Lung (tissue), 12 donors: ENCODE results near the gene MSS51. TPM values are rescaled to one million over a fixed set of nuclear protein-coding genes. Genes with fewer than 3 reads are reported as not detected.

Experiments
- ATAC-seq: fragments of 200-7000 bp; cut with Tn5 transposase; one replicate; pipeline ENCODE4 v1.9.1; 2020; ENCODE audit warnings: moderate number of reproducible peaks; ENCODE audit not compliant: insufficient read depth, low FRiP score
- DNase-seq, 3 donors: peaks; one replicate each; pipeline ENCODE4 v3.0.0-alpha.2; 2013 to 2017
- H3K27ac ChIP-seq, 2 donors: one replicate each; pipeline ENCODE4 v1.5.1; 2013; ENCODE audit warnings: mild to moderate bottlenecking in 2 of 2, moderate library complexity in 2 of 2, control low read depth in 1 of 2, inconsistent platforms in 1 of 2, low read depth in 1 of 2, low read length in 1 of 2
- H3K27me3 ChIP-seq, 3 donors: one replicate each; pipeline ENCODE4 v1.5.1; 2013; ENCODE audit warnings: low read length in 2 of 3; ENCODE audit not compliant: control insufficient read depth in 3 of 3, insufficient read depth in 3 of 3
- H3K36me3 ChIP-seq, 4 donors: one replicate each; pipeline ENCODE4 v1.5.1; 2013; ENCODE audit warnings: low read length in 4 of 4, mild to moderate bottlenecking in 1 of 4, moderate library complexity in 1 of 4; ENCODE audit not compliant: control insufficient read depth in 4 of 4, insufficient read depth in 4 of 4
- H3K4me1 ChIP-seq, 5 donors: one replicate each; pipeline ENCODE4 v1.5.1; 2013; ENCODE audit warnings: low read length in 5 of 5, mild to moderate bottlenecking in 2 of 5, moderate library complexity in 1 of 5; ENCODE audit not compliant: control insufficient read depth in 5 of 5, insufficient read depth in 5 of 5
- H3K4me3 ChIP-seq: one replicate; pipeline ENCODE4 v1.5.1; 2013; ENCODE audit warnings: mild to moderate bottlenecking, control low read depth, moderate library complexity
- H3K9ac ChIP-seq, 2 donors: one replicate each; pipeline ENCODE4 v1.5.1; 2013; ENCODE audit warnings: low read length in 2 of 2, control low read depth in 1 of 2; ENCODE audit not compliant: insufficient read depth in 1 of 2
- H3K9me3 ChIP-seq, 4 donors: one replicate each; pipeline ENCODE4 v1.5.1; 2013; ENCODE audit warnings: low read length in 3 of 4, mild to moderate bottlenecking in 1 of 4, moderate library complexity in 1 of 4; ENCODE audit not compliant: control insufficient read depth in 4 of 4, insufficient read depth in 3 of 4
- WGBS, 2 donors: extraction: QIAGEN DNeasy Blood & Tissue Kit; methylation state at CpG; one replicate each; pipeline ENCODE4 v1.1.7; 2013; 5-methylcytosine and 5-hydroxymethylcytosine counted together
- polyA plus RNA-seq, 2 donors: library from polyadenylated mRNA; stranded (reverse); fragments of 200-250 nt; gene quantifications; one replicate each; pipeline ENCODE4 v1.2.1, GENCODE V29; 2013
- total RNA-seq, 2 donors: library from RNA; depleted of rRNA in 1 of 2; stranded (reverse); fragments of >200 nt in 1 of 2; gene quantifications; one replicate each; pipeline ENCODE4 v1.2.1, GENCODE V29; 2014 to 2021
- TF ChIP-seq, protein P1 (sequence below): IDR thresholded peaks from 2 replicates; pipeline ENCODE4 v1.5.1; 2012; ENCODE audit warnings: mild to moderate bottlenecking; ENCODE audit errors: control extremely low read depth, extremely low read depth
- donor health status: control.
- donor health status: control.
- donor health status: Bipolar disorder and iron deficiency.
- donor health status: healthy.
- donor health status: DM: yes; HTN: yes; CAD: no.

The MSS51 gene
- total and polyA plus RNA-seq, 4 donors, result 0.74 to 4.1 (median 2.6) TPM

DNA sequence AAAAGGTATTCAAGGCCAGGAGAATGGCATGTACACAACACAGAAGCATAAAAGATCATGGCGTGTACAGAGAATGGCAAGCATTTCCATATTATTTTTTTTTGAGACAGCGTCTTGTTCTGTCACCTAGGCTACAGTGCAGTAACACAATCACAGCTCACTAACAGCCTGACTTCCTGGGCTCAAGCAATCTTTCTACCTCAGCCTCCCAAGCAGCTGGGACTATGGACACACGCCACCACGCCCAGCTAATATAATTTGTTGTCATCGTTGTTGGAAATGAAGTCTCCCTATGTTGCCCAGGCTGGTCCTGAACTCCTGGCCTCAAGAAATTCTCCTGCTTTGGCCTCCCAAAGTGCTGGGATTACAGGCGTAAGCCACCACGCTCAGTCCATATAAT, 46.8 kb downstream of the MSS51 start:
- H3K4me1 ChIP-seq, result no peaks in the 10 kb centered on the region
- no peak for DNase-seq
- H3K27ac ChIP-seq, result no peak overlapping the region
- 96 to 98% methylated on average over 7 of the region's 7 CpGs for WGBS, 2 donors
- no peaks in the 10 kb centered on the region for H3K27me3 ChIP-seq
- TF ChIP-seq, protein P1, sequence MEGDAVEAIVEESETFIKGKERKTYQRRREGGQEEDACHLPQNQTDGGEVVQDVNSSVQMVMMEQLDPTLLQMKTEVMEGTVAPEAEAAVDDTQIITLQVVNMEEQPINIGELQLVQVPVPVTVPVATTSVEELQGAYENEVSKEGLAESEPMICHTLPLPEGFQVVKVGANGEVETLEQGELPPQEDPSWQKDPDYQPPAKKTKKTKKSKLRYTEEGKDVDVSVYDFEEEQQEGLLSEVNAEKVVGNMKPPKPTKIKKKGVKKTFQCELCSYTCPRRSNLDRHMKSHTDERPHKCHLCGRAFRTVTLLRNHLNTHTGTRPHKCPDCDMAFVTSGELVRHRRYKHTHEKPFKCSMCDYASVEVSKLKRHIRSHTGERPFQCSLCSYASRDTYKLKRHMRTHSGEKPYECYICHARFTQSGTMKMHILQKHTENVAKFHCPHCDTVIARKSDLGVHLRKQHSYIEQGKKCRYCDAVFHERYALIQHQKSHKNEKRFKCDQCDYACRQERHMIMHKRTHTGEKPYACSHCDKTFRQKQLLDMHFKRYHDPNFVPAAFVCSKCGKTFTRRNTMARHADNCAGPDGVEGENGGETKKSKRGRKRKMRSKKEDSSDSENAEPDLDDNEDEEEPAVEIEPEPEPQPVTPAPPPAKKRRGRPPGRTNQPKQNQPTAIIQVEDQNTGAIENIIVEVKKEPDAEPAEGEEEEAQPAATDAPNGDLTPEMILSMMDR, result no peak
- no peaks in the 10 kb centered on the region for H3K9me3 ChIP-seq
- no peak overlapping the region for H3K4me3 ChIP-seq
- H3K36me3 ChIP-seq, result peaks cover 15 to 38% (median 29%) of the 10 kb centered on the region in 4 donors
- no peak overlapping the region for H3K9ac ChIP-seq
- ATAC-seq, result no peak

DNA sequence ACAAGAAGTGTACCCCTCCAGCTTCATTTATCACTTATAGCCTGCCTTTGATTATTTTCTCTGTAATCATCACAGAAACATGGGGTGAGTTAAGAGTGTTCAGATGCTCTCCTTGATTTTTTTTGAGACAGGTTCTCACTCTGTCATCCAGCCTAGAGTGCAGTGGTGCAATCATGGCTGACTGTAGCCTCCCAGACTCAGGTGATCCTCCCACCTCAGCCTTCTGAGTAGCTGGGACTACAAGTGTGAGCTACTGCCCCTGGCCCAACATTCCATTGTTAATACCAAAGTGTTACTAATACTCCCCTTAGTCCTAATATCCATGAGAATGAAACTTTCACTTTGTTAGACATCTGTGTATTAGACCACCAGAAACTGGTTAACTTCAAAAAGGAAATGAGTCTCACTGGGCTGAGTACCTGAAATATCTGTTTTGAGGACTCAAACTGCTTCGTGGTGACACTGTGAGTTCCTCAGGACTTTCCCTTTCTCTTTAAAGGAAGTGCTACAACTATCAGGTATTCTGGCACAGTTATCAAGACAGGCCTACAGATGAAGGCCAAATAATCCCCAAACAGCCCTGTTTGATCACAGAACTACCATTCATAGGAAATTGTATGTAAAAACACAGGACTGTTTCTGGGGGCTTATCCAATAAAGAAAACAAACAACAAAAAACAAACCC, 54.2 kb downstream of the MSS51 start:
- TF ChIP-seq, protein P1, result no peak
- Histone ChIP-seq H3K9ac (no peak overlapping the region), H3K27me3 (no peaks in the 10 kb centered on the region), H3K9me3 (no peaks in the 10 kb centered on the region), H3K4me1 (no peaks in the 10 kb centered on the region), H3K4me3 (no peak overlapping the region), H3K27ac (no peak overlapping the region), H3K36me3 (peaks cover 8 to 36% (median 27%) of the 10 kb centered on the region in 4 donors)
- no peak for ATAC-seq
- no peak for DNase-seq
- 58 to 61% methylated on average over 1 of the region's 1 CpG for WGBS, 2 donors

DNA sequence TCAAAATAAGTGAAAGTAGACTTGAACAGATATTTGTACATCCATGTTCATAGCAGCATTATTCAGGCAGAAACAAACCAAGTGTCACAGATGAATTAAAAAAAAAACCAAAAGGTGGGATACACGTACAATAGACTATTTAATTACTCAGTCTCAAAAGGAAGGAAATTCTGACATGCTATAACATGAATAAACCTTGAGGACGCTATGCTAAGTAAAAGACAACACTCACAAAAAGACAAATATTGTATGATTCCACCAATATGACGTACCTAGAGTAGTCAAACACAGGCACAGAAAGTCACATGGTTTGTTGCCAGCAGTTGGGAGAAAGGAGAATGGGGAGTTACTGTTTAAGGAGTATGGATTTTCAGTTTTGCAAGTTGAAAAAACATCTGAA, 56.7 kb downstream of the MSS51 start:
- 77 to 88% methylated on average over 3 of the region's 3 CpGs for WGBS, 2 donors
- Histone ChIP-seq H3K4me3 (no peak overlapping the region), H3K36me3 (peaks cover 8 to 30% (median 19%) of the 10 kb centered on the region in 4 donors), H3K9ac (no peak overlapping the region), H3K9me3 (no peaks in the 10 kb centered on the region), H3K27me3 (no peaks in the 10 kb centered on the region), H3K27ac (no peak overlapping the region), H3K4me1 (no peaks in the 10 kb centered on the region)
- TF ChIP-seq, protein P1, result no peak
- DNase-seq (no peak), ATAC-seq (no peak)

Other genes with a start within 250 kb of the MSS51 start
- gene DNAJC9, start 186.3 kb downstream of the MSS51 start, total RNA-seq, result 10 to 100 TPM; 12.7 to 21.0 TPM
- gene DNAJC9, start 186.3 kb downstream of the MSS51 start, polyA plus RNA-seq, result 10 to 100 TPM in 1 of 2 donors, 1 to 10 TPM in 1; 7.5 to 10.3 TPM
- 10 to 100 TPM; 32.7 to 96.1 TPM for gene MRPS16, start 180.9 kb downstream of the MSS51 start, total RNA-seq
- 10 to 100 TPM; 61.4 to 65.3 TPM for gene MRPS16, start 180.9 kb downstream of the MSS51 start, polyA plus RNA-seq
- 10 to 100 TPM; 11.2 to 17.2 TPM for gene CFAP70, start 74.7 kb downstream of the MSS51 start, total RNA-seq
- 1 to 10 TPM; 3.5 to 6.0 TPM for gene CFAP70, start 74.7 kb downstream of the MSS51 start, polyA plus RNA-seq
- 100 to 1,000 TPM in 1 of 2 donors, 10 to 100 TPM in 1; 76.7 to 134 TPM for gene ANXA7, start 19.5 kb downstream of the MSS51 start, total RNA-seq
- 100 to 1,000 TPM in 1 of 2 donors, 10 to 100 TPM in 1; 59.3 to 121 TPM for gene ANXA7, start 19.5 kb downstream of the MSS51 start, polyA plus RNA-seq
- gene PPP3CB, start 62.5 kb upstream of the MSS51 start, total RNA-seq, result 10 to 100 TPM; 34.9 to 65.0 TPM
- gene PPP3CB, start 62.5 kb upstream of the MSS51 start, polyA plus RNA-seq, result 10 to 100 TPM; 21.5 to 22.0 TPM
- gene USP54, start 157.8 kb upstream of the MSS51 start, total RNA-seq, result 100 to 1,000 TPM; 102 to 165 TPM
- 10 to 100 TPM; 19.7 to 23.4 TPM for gene USP54, start 157.8 kb upstream of the MSS51 start, polyA plus RNA-seq
- 1 to 10 TPM; 2.1 to 2.4 TPM for gene MYOZ1, start 207.9 kb upstream of the MSS51 start, total RNA-seq
- under 1 TPM; 0.70 to 0.98 TPM for gene MYOZ1, start 207.9 kb upstream of the MSS51 start, polyA plus RNA-seq
- under 1 TPM; 0.11 to 0.21 TPM for gene SYNPO2L, start 222.5 kb upstream of the MSS51 start, total RNA-seq
- under 1 TPM; 0.10 to 0.12 TPM for gene SYNPO2L, start 222.5 kb upstream of the MSS51 start, polyA plus RNA-seq